NCI-H2107 (cell line): Measurements from ENCODE around the gene CDC14B.
"Not testable (repeated sequence)": the region's sequence is repeated elsewhere in the genome, so short reads cannot be mapped to it uniquely, and the experiment has no call there.

ENCODE experiments used
- DNase-seq: peaks from one replicate; lab custom pipeline; 2025; lab: John Stamatoyannopoulos, UW

Gene CDC14B

DNA sequence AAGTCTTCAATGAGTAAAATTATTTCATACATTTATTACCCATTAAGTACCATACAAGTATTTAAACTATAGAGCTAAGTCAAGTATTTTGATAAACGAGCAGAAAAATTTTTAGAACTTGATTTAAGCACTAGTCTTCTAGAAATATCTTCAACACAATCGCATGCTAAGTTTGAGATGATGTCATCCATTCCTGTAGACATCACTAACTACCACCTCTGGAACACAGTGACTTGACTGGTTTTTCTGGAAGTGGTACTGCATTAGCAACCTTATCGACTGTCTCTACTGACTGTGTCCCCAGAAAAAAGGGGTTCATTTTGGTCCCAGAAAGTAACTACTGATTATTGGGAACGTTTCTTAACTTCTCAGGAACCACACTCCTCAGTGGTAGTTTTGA lies 69.0 kb downstream of the CDC14B start:
- no peak for DNase-seq

GRCh38 chr9:96543131-96543530 lies 76.5 kb downstream of the CDC14B start:
- not testable (repeated sequence) for DNase-seq

GRCh38 chr9:96540106-96540505 lies 79.5 kb downstream of the CDC14B start:
- no peak for DNase-seq

DNA sequence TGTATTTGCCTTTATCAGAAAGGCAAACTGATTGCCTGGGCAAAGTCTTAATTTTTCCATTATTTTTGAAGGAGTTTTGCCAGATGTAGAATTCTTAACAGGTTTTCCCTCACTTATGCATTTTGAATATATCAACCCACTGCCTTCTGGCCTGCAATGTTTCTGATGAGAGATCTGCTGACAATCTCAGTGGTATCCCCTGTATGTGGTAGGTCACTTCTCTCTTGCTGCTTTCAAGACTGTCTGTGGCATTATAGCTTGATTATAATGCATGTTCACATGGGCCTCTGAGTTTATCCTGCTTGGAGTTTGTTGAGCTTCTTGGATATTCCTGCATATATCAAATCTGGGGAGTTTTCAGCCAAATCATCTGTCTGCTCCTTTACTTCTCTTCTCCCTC lies 87.5 kb downstream of the CDC14B start:
- no peak for DNase-seq

GRCh38 chr9:96524764-96525163 lies 94.9 kb downstream of the CDC14B start:
- DNase-seq = no peak

GRCh38 chr9:96524045-96524444 lies 95.6 kb downstream of the CDC14B start:
- no peak for DNase-seq

- DNase-seq = no peak
Measured at GRCh38 chr9:96523374-96523773, 96.3 kb downstream of the CDC14B start.

GRCh38 chr9:96522366-96522765 lies 97.3 kb downstream of the CDC14B start:
- DNase-seq = no peak

- DNase-seq = no peak
Measured at GRCh38 chr9:96519787-96520186, 99.9 kb downstream of the CDC14B start.

DNA sequence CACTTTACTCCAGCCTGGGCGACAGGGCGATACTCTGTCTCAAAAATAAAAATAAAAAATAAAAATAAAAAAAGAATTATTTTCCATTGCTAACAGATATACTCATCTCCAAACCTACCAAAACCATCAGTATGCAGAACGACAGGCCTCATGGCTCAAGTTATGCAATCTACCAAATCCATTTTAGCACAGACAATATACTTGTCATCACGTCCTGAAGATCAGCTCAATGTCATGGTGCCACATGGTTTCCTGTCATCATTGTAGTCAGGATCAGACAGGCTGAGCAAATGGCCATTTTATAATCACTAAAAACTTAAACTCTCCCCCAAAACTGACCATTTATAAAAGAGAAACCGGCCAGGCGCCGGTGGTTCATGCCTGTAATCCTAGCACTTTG lies 100.5 kb downstream of the CDC14B start:
- no peak for DNase-seq

DNA sequence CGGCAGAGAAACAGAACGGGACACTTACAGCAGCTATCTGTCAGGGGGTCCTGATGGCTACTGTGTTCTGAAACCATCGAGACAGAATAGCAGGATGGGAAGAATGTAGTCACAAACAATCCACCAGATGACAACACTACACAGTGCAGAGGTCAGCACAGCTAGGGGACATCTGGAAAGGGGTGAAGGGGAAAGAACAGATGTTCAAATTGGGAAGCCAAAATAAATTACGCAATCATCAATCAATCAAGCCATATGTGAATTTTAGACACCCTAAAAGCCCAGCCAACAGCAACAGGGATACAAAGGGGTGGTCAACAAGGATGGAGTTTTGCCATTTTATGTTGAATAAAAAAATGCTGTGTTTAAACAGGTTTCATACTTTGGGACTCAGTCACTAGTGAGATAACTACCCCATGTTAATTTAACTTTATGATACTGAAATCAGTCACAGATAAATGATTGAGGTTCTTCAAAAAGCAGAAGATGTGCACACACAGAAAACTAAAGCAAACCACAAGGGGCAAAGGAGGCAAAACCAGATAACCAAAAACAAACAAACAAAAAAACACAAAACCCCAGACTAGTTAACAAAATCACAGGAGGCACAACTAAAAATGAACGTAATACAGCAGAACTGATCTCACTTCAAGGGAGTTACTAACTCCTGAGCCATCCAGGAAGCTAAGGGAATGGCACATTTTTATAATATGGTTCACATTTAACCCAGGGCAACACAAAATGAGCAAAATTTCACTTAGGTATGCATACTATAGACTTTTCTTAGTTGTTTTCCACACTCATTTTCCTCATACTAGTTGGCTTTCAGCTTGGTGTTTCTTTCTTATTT lies 103.8 kb downstream of the CDC14B start:
- DNase-seq = no peak

DNA sequence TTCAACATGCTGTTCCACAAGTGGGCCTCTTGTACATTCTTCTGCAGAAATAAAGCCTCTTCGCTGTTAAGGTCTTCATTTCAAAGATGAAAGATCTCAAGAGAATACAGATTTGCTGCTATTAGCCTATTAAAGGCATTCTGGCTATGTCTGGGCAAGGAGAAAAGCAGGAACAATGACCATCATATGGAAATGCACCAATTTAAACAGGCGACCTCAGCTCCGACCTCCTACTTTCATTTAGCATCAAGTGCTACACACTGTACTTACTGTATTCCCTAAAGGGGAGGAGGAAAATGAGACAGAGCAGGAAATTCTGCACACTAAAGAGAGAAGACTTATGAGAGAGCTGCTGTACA lies 104.9 kb downstream of the CDC14B start:
- DNase-seq = no peak

DNA sequence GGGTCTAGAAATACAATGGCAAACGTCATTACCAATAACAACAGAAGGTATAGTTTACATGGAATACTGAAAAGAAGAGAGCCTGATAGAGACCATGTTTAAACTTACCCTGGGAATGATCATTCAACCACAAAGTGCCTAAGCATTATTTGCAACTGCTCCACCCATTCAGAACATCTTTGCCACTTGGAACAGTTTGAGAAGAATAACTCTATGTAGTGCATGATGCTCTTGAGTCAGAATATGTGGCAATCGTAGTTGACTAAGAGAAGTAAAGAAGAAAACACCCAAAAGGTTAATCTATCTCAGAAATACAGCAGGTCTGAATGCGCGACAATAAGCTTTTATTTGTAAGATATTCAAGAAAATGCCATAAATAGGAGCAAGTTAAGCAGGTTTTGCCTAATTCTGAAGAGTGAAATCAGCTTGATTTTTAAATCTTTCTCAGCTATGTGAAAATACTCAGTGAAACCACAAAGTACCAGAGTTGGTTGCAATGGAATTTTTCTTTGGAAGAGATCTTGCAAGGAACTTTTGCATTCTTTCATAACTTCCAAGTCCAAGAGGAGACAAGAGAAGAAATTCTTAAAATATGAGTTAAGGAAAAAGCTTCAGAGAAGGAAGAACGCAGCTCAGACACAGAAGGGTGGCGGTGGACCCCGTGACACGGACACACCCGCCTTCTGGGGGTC lies 105.4 kb downstream of the CDC14B start:
- DNase-seq = no peak

DNA sequence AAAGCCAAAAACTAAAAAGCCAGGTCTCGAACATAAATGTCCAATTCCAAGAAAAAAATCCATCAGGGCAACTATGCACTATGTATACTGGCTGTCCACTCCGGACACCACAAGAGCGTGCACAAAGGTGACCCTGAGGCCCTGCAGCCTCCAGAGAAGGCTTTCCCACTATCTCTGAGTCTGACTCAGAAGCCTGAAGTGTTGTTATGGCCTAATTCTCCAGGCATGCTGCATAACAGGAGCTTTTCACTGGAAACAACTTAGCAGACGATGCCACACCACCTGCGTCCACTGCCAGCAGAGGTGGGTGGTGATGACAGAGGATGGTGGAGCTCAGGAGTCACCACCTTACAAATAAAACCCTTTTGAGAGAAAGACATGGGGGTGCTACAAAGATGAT lies 106.0 kb downstream of the CDC14B start:
- no peak for DNase-seq

DNA sequence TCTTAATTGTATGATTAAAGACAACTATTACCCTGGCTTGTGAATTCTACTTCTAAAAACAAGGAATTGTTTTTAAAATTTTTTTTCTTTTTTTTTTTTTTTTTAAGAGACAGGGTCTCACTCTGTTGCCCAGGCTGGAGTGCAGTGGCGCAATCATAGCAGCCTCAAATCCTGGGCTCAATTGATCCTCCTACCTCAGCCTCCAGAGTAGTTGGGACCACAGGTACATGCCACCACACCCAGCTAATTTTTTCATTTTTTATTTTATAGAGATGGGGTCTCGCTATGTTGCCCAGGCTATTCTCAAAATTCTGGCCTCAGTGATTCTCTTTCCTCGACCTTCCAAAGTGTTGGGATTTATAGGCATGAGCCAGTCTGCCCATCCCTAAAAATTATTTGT lies 107.4 kb downstream of the CDC14B start:
- DNase-seq = no peak

DNA sequence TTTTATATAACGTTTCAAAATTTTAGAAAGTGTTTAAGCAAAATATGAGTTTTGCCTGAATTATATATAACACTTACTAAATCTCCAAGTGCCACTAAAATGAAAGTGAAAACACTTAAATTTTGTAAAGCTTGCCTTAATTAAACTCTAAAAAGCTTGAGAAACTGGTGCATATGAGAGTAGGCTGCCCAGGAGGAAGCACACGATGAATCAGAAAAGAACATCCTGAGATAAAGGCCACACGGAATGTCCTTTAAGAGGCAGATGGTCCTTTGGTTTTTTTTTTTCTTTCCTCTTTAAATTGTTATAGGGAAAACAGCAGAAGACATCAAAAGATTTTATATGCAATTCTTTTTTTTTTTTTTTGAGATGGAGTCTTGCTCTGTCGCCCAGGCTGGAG lies 109.4 kb downstream of the CDC14B start:
- DNase-seq = no peak

GRCh38 chr9:96509848-96510247 lies 109.8 kb downstream of the CDC14B start:
- no peak for DNase-seq

GRCh38 chr9:96509026-96509425 lies 110.6 kb downstream of the CDC14B start:
- DNase-seq = no peak

- DNase-seq = no peak
Measured at GRCh38 chr9:96508227-96508940, 111.3 kb downstream of the CDC14B start.

DNA sequence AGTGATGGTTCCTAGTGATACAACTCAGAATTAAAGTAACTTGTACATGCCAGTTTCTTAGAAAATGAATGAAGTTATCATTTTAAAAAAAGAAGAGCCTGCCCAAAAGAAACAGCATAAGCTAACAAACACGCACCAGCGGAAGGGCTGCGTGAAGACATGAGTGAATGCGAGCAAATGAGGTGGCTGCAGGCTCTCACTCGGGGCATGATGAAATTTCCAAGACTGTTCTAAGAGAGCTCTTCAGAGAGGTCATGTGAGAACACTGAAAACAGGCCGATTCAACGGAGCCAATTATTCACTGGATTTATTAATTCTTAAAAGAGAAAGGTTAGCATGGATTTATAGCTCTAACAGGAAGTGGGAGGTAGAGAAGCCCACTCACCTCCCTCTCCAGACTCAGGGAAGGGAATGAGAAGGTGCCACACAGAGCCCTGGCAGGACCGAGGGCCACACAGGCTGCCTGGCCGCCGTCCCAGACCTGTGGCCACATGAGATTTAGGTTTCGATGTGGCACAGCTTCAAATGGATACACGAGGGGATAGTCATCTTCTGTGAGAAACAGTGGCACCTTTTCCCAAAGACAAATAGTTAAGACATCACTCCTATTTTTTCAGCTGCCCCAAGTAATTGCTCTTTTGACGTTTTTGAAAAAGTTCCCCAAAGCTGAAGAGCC lies 114.2 kb downstream of the CDC14B start:
- no peak for DNase-seq

DNA sequence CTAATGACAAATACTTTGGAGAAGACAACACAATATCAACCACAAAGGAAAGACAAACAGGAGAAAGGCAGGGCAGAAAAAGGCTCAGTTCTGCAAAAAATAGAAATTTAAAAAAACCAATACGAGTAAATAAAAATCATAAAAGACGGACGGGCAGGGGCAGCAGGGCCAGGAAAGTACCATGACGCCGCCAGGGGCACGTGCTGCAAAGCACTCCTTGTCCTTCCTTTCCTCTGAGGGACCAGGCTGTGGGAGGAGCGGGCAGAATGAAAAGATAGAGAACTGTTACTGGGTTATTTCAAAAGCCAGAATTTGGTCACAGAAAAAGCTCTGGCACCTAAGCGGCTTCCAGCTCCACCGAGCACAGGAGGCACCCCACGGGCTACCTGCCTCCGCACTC lies 115.7 kb downstream of the CDC14B start:
- DNase-seq = no peak

- DNase-seq = not testable (repeated sequence)
Measured at GRCh38 chr9:96503374-96503748, 116.3 kb downstream of the CDC14B start.
